NCI-H1694 (cell line): ENCODE results near the gene EML4.

ENCODE experiments used
- DNase-seq: peaks from one replicate; lab custom pipeline; 2025; lab: John Stamatoyannopoulos, UW

The EML4 gene

GRCh38 chr2:42224422-42225067 is 55.4 kb downstream of the EML4 start:
- DNase-seq, result no peak

- DNase-seq, result no peak
Observed at GRCh38 chr2:42225573-42225972, 56.4 kb downstream of the EML4 start.

GRCh38 chr2:42227491-42227890 is 58.3 kb downstream of the EML4 start:
- no peak for DNase-seq

GRCh38 chr2:42228101-42228500 is 58.9 kb downstream of the EML4 start:
- DNase-seq, result no peak

GRCh38 chr2:42229949-42230348 is 60.8 kb downstream of the EML4 start:
- DNase-seq, result no peak

- DNase-seq, result no peak
Observed at GRCh38 chr2:42230891-42231290, 61.7 kb downstream of the EML4 start.

- DNase-seq, result no peak
Observed at GRCh38 chr2:42232024-42232423, 62.9 kb downstream of the EML4 start.

- DNase-seq, result no peak
Observed at GRCh38 chr2:42233976-42234441, 64.9 kb downstream of the EML4 start.

GRCh38 chr2:42236911-42237310 is 67.8 kb downstream of the EML4 start:
- DNase-seq, result no peak

GRCh38 chr2:42238644-42239288 is 69.6 kb downstream of the EML4 start:
- no peak for DNase-seq

- no peak for DNase-seq
Observed at GRCh38 chr2:42239289-42239661, 70.1 kb downstream of the EML4 start.

GRCh38 chr2:42239811-42240210 is 70.7 kb downstream of the EML4 start:
- DNase-seq, result no peak

GRCh38 chr2:42241517-42241916 is 72.4 kb downstream of the EML4 start:
- no peak for DNase-seq

GRCh38 chr2:42243297-42243696 is 74.1 kb downstream of the EML4 start:
- DNase-seq, result no peak

GRCh38 chr2:42244520-42244919 is 75.4 kb downstream of the EML4 start:
- no peak for DNase-seq

GRCh38 chr2:42245396-42245795 is 76.2 kb downstream of the EML4 start:
- no peak for DNase-seq

- no peak for DNase-seq
Observed at GRCh38 chr2:42246562-42246961, 77.4 kb downstream of the EML4 start.

- DNase-seq, result no peak
Observed at GRCh38 chr2:42248846-42249245, 79.7 kb downstream of the EML4 start.

- DNase-seq, result no peak
Observed at GRCh38 chr2:42249284-42249683, 80.1 kb downstream of the EML4 start.

- no peak for DNase-seq
Observed at GRCh38 chr2:42249887-42250286, 80.7 kb downstream of the EML4 start.

GRCh38 chr2:42250925-42251324 is 81.8 kb downstream of the EML4 start:
- DNase-seq, result no peak

- DNase-seq, result no peak
Observed at GRCh38 chr2:42252464-42252863, 83.3 kb downstream of the EML4 start.

- no peak for DNase-seq
Observed at GRCh38 chr2:42254186-42254895, 85.2 kb downstream of the EML4 start.
